Ishikawa (cell line): ENCODE measurements around the gene SMIM17.

Experiments
- CEBPB ChIP-seq: IDR thresholded peaks from 2 replicates; pipeline ENCODE4 v1.6.1; 2012
- CREB1 ChIP-seq: IDR thresholded peaks from 2 replicates; pipeline ENCODE4 v1.6.1; 2012; ENCODE audit warnings: low read depth
- EP300 ChIP-seq: IDR thresholded peaks from 2 replicates; pipeline ENCODE4 v1.6.1; 2012; ENCODE audit warnings: borderline replicate concordance
- FOXM1 ChIP-seq: IDR thresholded peaks from 2 replicates; pipeline ENCODE4 v1.6.1; 2012; ENCODE audit warnings: low read depth, borderline replicate concordance
- MAX ChIP-seq: IDR thresholded peaks from 2 replicates; pipeline ENCODE4 v1.6.1; 2012
- NFIC ChIP-seq: IDR thresholded peaks from 2 replicates; pipeline ENCODE4 v1.6.1; 2012
- RAD21 ChIP-seq: IDR thresholded peaks from 2 replicates; pipeline ENCODE4 v1.6.1; 2012; ENCODE audit warnings: low read depth
- REST ChIP-seq: IDR thresholded peaks from 2 replicates; pipeline ENCODE4 v1.6.1; 2012; ENCODE audit warnings: low read depth, mild to moderate bottlenecking
- TAF1 ChIP-seq: IDR thresholded peaks from 2 replicates; pipeline ENCODE4 v1.6.1; 2012; ENCODE audit warnings: low read depth, mild to moderate bottlenecking
- TCF12 ChIP-seq: IDR thresholded peaks from 2 replicates; pipeline ENCODE4 v1.6.1; 2012; ENCODE audit warnings: low read depth
- TEAD4 ChIP-seq: IDR thresholded peaks from 2 replicates; pipeline ENCODE4 v1.6.1; 2012
- USF1 ChIP-seq: IDR thresholded peaks from 2 replicates; pipeline ENCODE4 v1.6.1; 2012
- YY1 ChIP-seq: IDR thresholded peaks from 2 replicates; pipeline ENCODE4 v1.6.1; 2012; ENCODE audit warnings: low read depth
- ZBTB7A ChIP-seq: IDR thresholded peaks from 2 replicates; pipeline ENCODE4 v1.6.1; 2012; ENCODE audit warnings: low read depth

- TF ChIP-seq RAD21: no peak
- TF ChIP-seq NFIC: no peak
- no peak for TF ChIP-seq EP300
- TF ChIP-seq TCF12: no peak
- TF ChIP-seq CREB1: no peak
- no peak for TF ChIP-seq CEBPB
- no peak for TF ChIP-seq USF1
- no peak for TF ChIP-seq YY1
- TF ChIP-seq TEAD4: no peak
- TF ChIP-seq ZBTB7A: no peak
- no peak for TF ChIP-seq REST
- TF ChIP-seq MAX: no peak
- TF ChIP-seq FOXM1: no peak
- no peak for TF ChIP-seq TAF1
These were observed 20.6 kb upstream of the SMIM17 start for GRCh38 chr19:56622374-56622773.
